ENCODE measurements around the gene KRT86. TPM values are rescaled to one million over a fixed set of nuclear protein-coding genes. Genes with fewer than 3 reads are reported as not detected.
"Not testable (repeated sequence)": the region's sequence is repeated elsewhere in the genome, so short reads cannot be mapped to it uniquely, and the experiment has no call there.

Gene KRT86
- total RNA-seq, 1 donor from 2014 or later = 0.34 TPM

DNA sequence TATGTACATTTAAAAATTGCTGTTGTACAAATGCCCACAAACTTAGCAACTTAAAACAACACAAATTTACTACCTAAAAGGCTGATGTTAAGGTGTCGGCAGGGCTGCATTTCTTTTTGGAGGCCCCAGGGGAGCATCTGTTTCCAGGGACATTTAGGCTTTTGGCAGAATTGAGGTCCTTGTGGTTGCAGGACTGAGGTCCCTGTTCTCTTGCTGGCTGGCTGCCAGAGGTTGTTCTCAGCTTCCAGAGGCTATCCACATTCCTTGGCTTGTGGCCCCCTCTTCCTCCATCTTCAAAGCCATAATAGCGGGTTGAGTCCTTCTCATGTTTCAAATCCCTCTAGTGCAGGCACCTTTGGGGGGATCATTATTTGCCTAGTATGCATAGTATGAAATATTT lies 69.1 kb downstream of the KRT86 start:
- Mint-ChIP-seq H3K27me3 (ENCODE audit: low read depth) (peaks cover 4% of the 10 kb centered on the region), H3K9me3 (no peaks in the 10 kb centered on the region), H3K4me1 (ENCODE audit: low read depth) (peaks cover 3% of the 10 kb centered on the region), H3K27ac (no peak overlapping the region), H3K36me3 (ENCODE audit: low read depth) (no peaks in the 10 kb centered on the region), H3K4me3 (ENCODE audit: low read depth) (no peak overlapping the region)
- intact Hi-C loops (cut with micrococcal nuclease) = no loop called here
- DNase-seq (ENCODE audit: low spot score) = no peak

DNA sequence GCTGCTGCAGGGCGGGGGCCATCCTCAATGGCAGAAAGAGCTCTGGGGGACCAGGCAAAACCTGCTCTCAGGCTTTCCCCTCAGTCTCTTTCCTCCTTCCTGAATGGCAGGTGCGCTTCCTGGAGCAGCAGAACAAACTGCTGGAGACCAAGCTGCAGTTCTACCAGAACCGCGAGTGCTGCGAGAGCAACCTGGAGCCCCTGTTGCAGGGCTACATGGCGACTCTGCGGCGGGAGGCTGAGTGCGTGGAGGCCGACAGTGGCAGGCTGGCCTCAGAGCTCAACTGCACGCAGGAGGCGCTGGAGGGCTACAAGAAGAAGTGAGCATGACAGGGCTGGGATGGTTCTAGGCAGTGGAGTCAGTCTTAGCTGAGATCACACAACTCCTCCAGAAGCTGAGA lies 69.7 kb downstream of the KRT86 start:
- Mint-ChIP-seq H3K27ac (no peak overlapping the region), H3K4me3 (ENCODE audit: low read depth) (no peak overlapping the region), H3K4me1 (ENCODE audit: low read depth) (no peaks in the 10 kb centered on the region), H3K27me3 (ENCODE audit: low read depth) (no peaks in the 10 kb centered on the region), H3K36me3 (ENCODE audit: low read depth) (no peaks in the 10 kb centered on the region), H3K9me3 (no peaks in the 10 kb centered on the region)
- intact Hi-C loops (cut with micrococcal nuclease) = no loop called here
- DNase-seq (ENCODE audit: low spot score) = no peak

DNA sequence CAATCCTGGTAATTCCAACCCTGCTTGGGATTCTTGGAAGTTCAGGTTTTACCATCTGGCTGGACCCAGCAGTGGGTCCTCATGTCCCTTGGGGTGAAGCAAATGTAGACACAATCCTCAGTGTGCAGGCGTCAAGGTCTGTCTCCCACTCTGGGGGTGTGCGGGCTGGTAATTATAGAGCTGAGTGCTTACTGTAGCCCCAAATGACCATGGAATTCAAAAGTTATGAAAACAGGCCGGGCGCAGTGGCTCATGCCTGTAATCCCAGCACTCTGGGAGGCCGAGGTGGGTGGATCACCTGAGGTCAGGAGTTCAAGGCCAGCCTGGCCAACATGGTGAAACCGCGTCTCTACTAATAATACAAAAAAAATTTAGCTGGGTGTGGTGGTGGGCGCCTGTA lies 70.6 kb downstream of the KRT86 start:
- H3K36me3 Mint-ChIP-seq (ENCODE audit: low read depth); H3K27me3 Mint-ChIP-seq (ENCODE audit: low read depth); H3K4me3 Mint-ChIP-seq (ENCODE audit: low read depth); DNase-seq (ENCODE audit: low spot score); H3K4me1 Mint-ChIP-seq (ENCODE audit: low read depth); intact Hi-C loops (cut with micrococcal nuclease); H3K9me3 Mint-ChIP-seq; H3K27ac Mint-ChIP-seq: not testable (repeated sequence)

DNA sequence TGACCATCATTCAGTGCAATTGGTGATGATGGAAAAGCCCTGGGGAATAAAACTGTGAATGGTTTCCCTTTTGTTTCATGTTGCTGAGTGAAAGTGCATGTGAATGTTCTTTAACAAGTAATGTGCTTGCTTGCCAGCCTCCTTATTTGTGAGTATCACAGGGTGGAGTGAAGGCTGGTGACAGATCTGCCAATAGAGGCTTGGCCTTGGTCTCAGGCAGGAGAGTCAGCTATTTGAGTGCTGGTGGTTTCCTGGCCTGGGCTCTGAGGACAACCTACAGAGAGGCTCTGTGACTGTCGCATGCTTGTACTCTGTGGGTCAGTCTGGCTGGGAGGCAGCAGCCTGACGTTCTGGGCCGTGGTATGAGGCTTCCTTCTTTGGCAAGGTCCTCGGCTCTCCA lies 72.1 kb downstream of the KRT86 start:
- peaks cover under 1% of the 10 kb centered on the region for H3K4me1 Mint-ChIP-seq (ENCODE audit: low read depth)
- peaks cover under 1% of the 10 kb centered on the region for H3K27me3 Mint-ChIP-seq (ENCODE audit: low read depth)
- no peaks in the 10 kb centered on the region for H3K9me3 Mint-ChIP-seq
- no peak overlapping the region for H3K4me3 Mint-ChIP-seq (ENCODE audit: low read depth)
- H3K27ac Mint-ChIP-seq = no peak overlapping the region
- intact Hi-C loops (cut with micrococcal nuclease) = no loop called here
- no peak for DNase-seq (ENCODE audit: low spot score)
- no peaks in the 10 kb centered on the region for H3K36me3 Mint-ChIP-seq (ENCODE audit: low read depth)

DNA sequence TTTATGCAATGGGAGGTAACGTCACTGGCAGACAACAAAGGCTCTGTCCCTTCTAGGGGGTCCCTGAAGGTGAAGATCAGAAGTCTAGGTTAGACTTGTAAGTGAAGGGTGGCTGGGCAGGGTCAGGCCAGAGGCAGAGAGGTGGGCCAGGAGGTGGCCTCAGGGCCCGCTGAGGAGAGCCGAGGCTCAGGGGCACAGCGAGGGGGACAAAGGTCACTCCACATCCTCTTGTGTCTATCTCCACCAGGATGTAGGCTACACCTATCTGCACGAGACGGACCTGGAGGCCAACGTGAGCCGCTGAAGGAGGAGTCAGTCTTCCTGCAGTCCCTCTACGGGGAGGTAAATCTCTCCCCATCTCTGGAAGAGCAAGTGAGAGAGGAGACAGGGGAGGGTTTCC lies 72.6 kb downstream of the KRT86 start:
- peaks cover 3% of the 10 kb centered on the region for H3K27me3 Mint-ChIP-seq (ENCODE audit: low read depth)
- no peak overlapping the region for H3K4me3 Mint-ChIP-seq (ENCODE audit: low read depth)
- no peaks in the 10 kb centered on the region for H3K36me3 Mint-ChIP-seq (ENCODE audit: low read depth)
- peaks cover 3% of the 10 kb centered on the region for H3K4me1 Mint-ChIP-seq (ENCODE audit: low read depth)
- H3K27ac Mint-ChIP-seq = no peak overlapping the region
- intact Hi-C loops (cut with micrococcal nuclease) = no loop called here
- DNase-seq (ENCODE audit: low spot score) = no peak
- H3K9me3 Mint-ChIP-seq = no peaks in the 10 kb centered on the region

DNA sequence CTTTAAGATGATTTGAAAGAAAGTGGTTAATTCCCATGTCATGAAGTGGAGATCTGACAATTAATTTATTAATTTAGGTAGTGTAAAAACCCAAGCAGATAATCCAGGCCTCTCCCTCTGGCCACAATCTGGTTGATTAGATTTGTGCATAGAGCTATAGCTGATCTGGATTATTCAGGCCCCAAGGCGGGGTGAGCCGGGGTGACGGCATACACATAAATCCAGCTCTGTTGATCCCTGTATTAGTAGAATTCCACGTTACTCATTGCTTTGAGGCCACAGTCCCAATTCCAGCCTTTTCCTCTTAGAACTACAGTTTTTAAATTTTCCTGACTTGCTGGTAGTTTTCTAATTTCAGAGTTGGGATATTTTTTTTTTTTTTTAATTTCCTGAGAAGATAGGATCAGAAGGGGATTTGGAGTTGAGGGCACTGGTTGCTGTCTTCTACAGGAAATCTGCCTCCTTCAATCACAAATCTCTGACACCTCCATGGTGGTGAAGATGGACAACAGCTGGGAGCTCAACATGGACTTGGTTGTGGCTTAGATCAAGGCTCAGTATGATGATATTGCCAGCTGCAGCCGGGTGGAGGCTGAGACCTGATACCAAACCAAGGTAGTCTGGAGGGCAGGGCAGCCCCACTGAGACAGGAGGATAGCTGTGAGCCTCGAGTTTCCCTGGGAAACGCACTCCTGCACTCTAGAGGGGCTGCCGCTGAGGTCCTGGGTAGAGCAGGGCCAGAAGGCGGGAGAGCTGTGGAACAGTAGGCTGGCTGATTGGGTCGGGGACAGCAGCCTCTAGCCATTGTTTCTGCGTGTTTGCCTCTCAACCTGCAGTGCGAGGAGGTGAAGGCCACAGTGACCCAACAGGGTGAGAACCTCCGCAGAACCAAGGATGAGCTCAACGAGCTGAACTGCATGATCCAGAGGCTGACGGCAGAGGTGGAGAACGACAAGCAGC lies 73.4 kb downstream of the KRT86 start:
- Mint-ChIP-seq H3K4me1 (ENCODE audit: low read depth) (peaks cover 3% of the 10 kb centered on the region), H3K27me3 (ENCODE audit: low read depth) (peaks cover 9% of the 10 kb centered on the region), H3K36me3 (ENCODE audit: low read depth) (no peaks in the 10 kb centered on the region), H3K4me3 (ENCODE audit: low read depth) (no peak overlapping the region), H3K9me3 (no peaks in the 10 kb centered on the region), H3K27ac (no peak overlapping the region)
- no peak for DNase-seq (ENCODE audit: low spot score)
- intact Hi-C loops (cut with micrococcal nuclease) = no loop called here

DNA sequence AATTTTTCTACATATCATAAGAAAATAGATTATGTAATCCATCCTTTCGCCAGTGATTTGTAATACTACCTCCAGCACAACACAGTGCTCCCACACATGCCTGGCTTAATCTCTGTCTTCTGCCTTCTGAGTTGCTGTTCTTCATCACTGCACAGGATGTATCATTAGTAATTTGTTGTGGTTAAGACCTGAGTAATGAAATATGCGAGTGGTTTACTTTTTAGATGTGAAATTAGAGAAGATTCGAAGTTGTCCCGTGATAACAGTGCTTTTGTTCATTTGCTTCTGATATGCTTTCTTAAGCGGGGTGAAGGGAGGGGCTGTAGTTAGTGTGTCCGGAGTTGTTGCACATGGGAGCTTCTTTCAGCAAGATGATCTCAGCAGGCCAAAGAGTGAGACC lies 74.8 kb downstream of the KRT86 start:
- intact Hi-C loops (cut with micrococcal nuclease) = no loop called here
- Mint-ChIP-seq H3K27me3 (ENCODE audit: low read depth) (peaks cover 17% of the 10 kb centered on the region), H3K4me1 (ENCODE audit: low read depth) (peaks cover 3% of the 10 kb centered on the region), H3K36me3 (ENCODE audit: low read depth) (no peaks in the 10 kb centered on the region), H3K4me3 (ENCODE audit: low read depth) (no peak overlapping the region), H3K27ac (no peak overlapping the region), H3K9me3 (no peaks in the 10 kb centered on the region)
- DNase-seq (ENCODE audit: low spot score) = no peak

DNA sequence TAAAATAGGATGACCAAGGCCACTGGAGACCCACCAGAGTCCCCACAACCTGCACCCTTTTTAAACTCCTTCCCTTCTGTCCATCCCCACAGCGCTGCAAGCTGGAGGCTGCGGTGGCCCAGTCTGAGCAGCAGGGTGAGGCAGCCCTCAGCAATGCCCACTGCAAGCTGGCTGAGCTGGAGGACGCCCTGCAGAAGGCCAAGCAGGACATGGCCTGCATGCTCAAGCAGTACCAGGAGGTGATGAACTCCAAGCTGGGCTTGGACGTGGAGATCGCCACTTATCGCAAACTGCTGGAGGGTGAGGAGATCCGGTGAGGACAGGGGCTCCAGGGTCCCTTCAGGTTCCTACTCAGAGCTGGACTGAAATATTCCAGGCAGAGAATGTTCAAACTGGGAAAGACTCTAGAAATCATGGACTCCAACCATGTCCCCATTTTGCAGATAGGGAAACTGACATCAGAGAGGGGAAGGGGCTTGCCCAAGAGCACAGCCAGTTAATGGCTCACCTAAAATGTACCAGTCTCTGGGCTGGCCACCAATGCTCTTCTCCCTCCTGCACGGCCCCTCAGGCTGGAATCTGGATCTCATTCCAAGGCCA lies 75.7 kb downstream of the KRT86 start:
- intact Hi-C loops (cut with micrococcal nuclease) = no loop called here
- Mint-ChIP-seq H3K4me3 (ENCODE audit: low read depth) (no peak overlapping the region), H3K36me3 (ENCODE audit: low read depth) (no peaks in the 10 kb centered on the region), H3K27ac (no peak overlapping the region), H3K27me3 (ENCODE audit: low read depth) (peaks cover 21% of the 10 kb centered on the region), H3K9me3 (no peaks in the 10 kb centered on the region), H3K4me1 (ENCODE audit: low read depth) (peaks cover 3% of the 10 kb centered on the region)
- DNase-seq (ENCODE audit: low spot score) = no peak

DNA sequence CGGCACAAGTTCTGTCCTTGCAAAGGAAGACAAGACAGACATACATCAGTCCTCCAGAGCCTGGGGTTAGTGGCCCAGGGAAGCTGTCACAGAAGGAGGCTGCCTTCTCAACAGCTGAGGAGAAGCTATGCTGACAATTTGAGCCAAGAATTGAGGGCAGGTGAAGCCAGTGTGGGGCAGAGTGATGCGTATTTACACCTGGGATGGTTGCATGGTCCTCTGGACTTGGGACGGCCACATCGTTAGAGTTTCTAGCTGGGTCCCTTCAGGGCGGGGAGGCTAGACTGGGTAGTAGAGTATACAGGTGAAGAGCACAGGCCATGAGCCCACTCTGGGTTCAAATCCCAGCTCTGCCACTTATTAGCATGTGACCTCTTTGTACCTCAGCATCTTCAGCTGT lies 76.3 kb downstream of the KRT86 start:
- Mint-ChIP-seq H3K36me3 (ENCODE audit: low read depth) (no peaks in the 10 kb centered on the region), H3K4me1 (ENCODE audit: low read depth) (peaks cover 3% of the 10 kb centered on the region), H3K27me3 (ENCODE audit: low read depth) (peaks cover 21% of the 10 kb centered on the region), H3K27ac (no peak overlapping the region), H3K9me3 (no peaks in the 10 kb centered on the region), H3K4me3 (ENCODE audit: low read depth) (no peak overlapping the region)
- DNase-seq (ENCODE audit: low spot score) = no peak
- intact Hi-C loops (cut with micrococcal nuclease) = no loop called here

DNA sequence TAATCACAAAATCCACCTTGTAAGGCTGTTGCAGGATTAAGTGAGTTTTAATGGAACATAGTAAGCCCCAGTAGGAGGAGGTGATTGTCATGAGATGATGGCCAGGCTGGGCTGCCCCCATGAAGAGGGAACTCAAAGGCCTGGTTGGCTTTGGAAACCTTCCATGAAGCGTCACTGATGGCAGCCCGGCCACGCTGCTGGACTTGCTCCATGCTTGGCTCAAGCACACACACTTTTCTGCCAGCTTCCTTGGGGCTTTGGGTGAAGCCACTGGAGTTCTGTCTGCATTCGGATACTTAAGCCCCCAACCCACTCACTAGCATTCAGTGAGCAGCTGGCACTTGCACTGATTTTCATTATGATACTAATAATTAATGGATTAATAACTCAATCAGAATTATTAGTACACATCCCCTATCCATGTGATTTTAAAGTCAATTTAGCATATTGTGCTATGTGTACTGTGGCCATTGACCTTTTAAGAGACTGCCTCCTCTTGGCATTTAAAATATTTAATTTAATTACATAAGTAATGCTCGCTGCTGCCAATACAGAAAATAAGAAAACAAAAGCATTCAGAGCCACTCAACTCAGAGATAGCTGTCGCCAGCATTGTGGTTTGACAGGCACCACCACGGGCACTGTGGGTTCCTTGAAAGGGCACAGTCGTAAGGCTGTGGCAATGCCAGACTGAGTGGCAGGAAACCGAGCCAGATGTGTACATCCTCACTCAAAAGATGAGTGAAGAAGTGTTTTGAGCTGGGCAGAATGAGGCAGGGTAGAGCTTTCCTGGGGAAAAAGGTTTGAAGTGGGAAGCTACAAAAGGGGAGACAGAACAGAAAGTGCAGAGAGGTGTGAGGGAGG lies 77.0 kb downstream of the KRT86 start:
- Mint-ChIP-seq H3K27me3 (ENCODE audit: low read depth) (peaks cover 21% of the 10 kb centered on the region), H3K36me3 (ENCODE audit: low read depth) (no peaks in the 10 kb centered on the region), H3K4me1 (ENCODE audit: low read depth) (peaks cover 3% of the 10 kb centered on the region), H3K4me3 (ENCODE audit: low read depth) (no peak overlapping the region), H3K9me3 (no peaks in the 10 kb centered on the region), H3K27ac (no peak overlapping the region)
- intact Hi-C loops (cut with micrococcal nuclease) = no loop called here
- no peak for DNase-seq (ENCODE audit: low spot score)

DNA sequence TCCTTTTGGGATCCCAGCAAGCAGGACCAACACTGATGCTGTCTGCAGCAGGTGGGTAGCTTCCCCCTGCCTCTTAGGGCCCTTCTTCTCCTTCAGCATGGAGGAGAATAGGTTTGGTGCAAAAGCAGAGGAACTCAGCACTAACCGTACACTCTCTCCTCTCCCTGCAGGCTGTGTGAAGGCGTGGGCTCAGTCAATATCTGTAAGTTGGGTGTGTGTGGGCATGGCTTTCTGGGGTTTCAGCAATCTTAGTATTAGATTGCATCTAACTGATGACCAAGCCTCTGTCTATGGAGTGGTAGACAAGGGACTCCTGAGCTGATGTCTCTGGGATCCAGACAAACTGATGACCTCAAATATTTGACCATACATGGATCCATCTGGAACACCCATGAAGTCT lies 78.5 kb downstream of the KRT86 start:
- intact Hi-C loops (cut with micrococcal nuclease) = no loop called here

DNA sequence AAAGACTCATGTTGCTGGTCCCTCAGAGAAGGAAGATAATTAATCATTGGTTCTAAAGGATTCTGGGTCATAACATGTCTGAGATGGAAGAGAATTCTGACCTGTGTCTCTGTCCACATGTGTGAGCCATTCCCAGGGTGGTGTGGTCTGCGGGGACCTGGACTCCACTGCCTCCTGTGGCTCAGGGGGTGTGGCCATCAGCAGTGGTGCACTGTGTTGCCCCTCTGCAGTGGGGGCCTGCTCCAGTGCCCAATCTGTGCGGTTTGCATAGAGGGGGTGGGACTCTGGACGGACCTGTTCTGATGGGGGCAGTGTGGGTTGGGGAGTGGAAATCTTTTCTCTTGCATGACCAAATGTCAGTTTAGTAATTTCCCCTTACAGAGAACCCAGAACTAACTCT lies 79.3 kb downstream of the KRT86 start:
- Mint-ChIP-seq H3K4me3 (ENCODE audit: low read depth) (no peak overlapping the region), H3K36me3 (ENCODE audit: low read depth) (no peaks in the 10 kb centered on the region), H3K27ac (no peak overlapping the region), H3K27me3 (ENCODE audit: low read depth) (peaks cover 21% of the 10 kb centered on the region), H3K9me3 (no peaks in the 10 kb centered on the region), H3K4me1 (ENCODE audit: low read depth) (peaks cover 5% of the 10 kb centered on the region)
- intact Hi-C loops (cut with micrococcal nuclease) = no loop called here
- DNase-seq (ENCODE audit: low spot score) = no peak

More for the DNA sequence above, 78.5 kb downstream of the KRT86 start:
- no peak overlapping the region for H3K27ac Mint-ChIP-seq
- H3K4me3 Mint-ChIP-seq (ENCODE audit: low read depth) = no peak overlapping the region
- no peaks in the 10 kb centered on the region for H3K9me3 Mint-ChIP-seq
- no peaks in the 10 kb centered on the region for H3K36me3 Mint-ChIP-seq (ENCODE audit: low read depth)
- H3K4me1 Mint-ChIP-seq (ENCODE audit: low read depth) = peaks cover 3% of the 10 kb centered on the region
- H3K27me3 Mint-ChIP-seq (ENCODE audit: low read depth) = peaks cover 21% of the 10 kb centered on the region
- no peak for DNase-seq (ENCODE audit: low spot score)

DNA sequence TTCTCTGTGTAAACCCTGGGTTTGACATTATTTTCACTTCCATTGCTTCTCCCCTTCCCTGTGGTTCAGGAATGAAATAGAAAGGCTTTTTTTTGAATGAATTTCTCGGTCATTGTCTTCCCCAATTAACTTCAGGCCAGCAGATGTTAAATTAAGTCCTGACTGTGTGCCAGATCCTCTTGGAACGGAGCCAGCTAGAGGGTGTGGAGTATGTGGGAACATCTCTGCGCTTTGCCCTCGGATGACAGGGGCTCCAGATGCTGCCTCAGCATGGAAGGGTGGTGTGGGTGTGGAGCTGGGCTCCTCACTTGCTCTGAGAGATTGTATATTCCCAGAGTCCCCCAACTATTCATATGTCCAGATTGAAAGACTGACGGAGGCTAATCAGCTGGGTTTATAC lies 79.8 kb downstream of the KRT86 start:
- no peak overlapping the region for H3K27ac Mint-ChIP-seq
- peaks cover 21% of the 10 kb centered on the region for H3K27me3 Mint-ChIP-seq (ENCODE audit: low read depth)
- no peak for DNase-seq (ENCODE audit: low spot score)
- H3K36me3 Mint-ChIP-seq (ENCODE audit: low read depth) = no peaks in the 10 kb centered on the region
- intact Hi-C loops (cut with micrococcal nuclease) = no loop called here
- no peaks in the 10 kb centered on the region for H3K9me3 Mint-ChIP-seq
- H3K4me3 Mint-ChIP-seq (ENCODE audit: low read depth) = no peak overlapping the region
- H3K4me1 Mint-ChIP-seq (ENCODE audit: low read depth) = peaks cover 5% of the 10 kb centered on the region
